Heart right ventricle (tissue), 16 donors: ENCODE measurements around the gene PACSIN2. TPM values are rescaled to one million over a fixed set of nuclear protein-coding genes. Genes with fewer than 3 reads are reported as not detected.

Experiments
- ATAC-seq, 8 donors: fragments of 200-7000 bp; cut with Tn5 transposase; one replicate each; pipeline ENCODE4 v1.9.1; 2020; ENCODE audit warnings: mild to moderate bottlenecking in 8 of 8, moderate library complexity in 8 of 8, moderate number of reproducible peaks in 1 of 8
- DNase-seq, 2 donors: peaks; one replicate each; pipeline ENCODE4 v3.0.0-alpha.2; 2020
- H3K27ac ChIP-seq, 10 donors: fragments of 200-600 bp; sonication (generic) in 2 of 10; one replicate each; pipeline versions ENCODE4 v1.5.0 to v1.8.0; 2020 to 2022; ENCODE audit warnings: mild to moderate bottlenecking in 3 of 10
- H3K27me3 ChIP-seq, 7 donors: fragments of 200-600 bp; one replicate each; pipeline ENCODE4 v1.8.0; 2021 to 2022; ENCODE audit warnings: mild to moderate bottlenecking in 2 of 7
- H3K36me3 ChIP-seq, 9 donors: fragments of 200-600 bp; sonication (generic) in 1 of 9; one replicate each; pipeline versions ENCODE4 v1.5.0 to v1.8.0; 2020 to 2022; ENCODE audit warnings: mild to moderate bottlenecking in 2 of 9
- H3K4me1 ChIP-seq, 9 donors: fragments of 200-600 bp; sonication (generic) in 1 of 9; one replicate each; pipeline versions ENCODE4 v1.5.0 to v1.8.0; 2020 to 2022; ENCODE audit warnings: mild to moderate bottlenecking in 4 of 9
- H3K4me3 ChIP-seq, 10 donors: fragments of 200-600 bp; sonication (generic) in 2 of 10; one replicate each; pipeline versions ENCODE4 v1.5.0 to v1.8.0; 2020 to 2022; ENCODE audit warnings: mild to moderate bottlenecking in 7 of 10, moderate library complexity in 2 of 10
- H3K9me3 ChIP-seq, 11 donors: fragments of 200-600 bp in 10 of 11; sonication (generic) in 2 of 11; one replicate each; pipeline versions ENCODE4 v1.5.0 to v1.8.0; 2013 to 2022; ENCODE audit warnings: mild to moderate bottlenecking in 2 of 11, control low read depth in 1 of 11, moderate library complexity in 1 of 11
- WGBS, 2 donors: extraction: QIAGEN DNeasy Blood & Tissue Kit; methylation state at CpG; one replicate each; pipeline ENCODE4 v1.1.7; 2013; ENCODE audit warnings: inconsistent platforms in 1 of 2; 5-methylcytosine and 5-hydroxymethylcytosine counted together
- intact Hi-C, 10 donors: fragments of 100-400 bp; cut with DNase I; formaldehyde crosslinking; loops; one replicate each; pipeline versions ENCODE4 v1.11.1 to v1.14.2; 2022
- polyA plus RNA-seq, 2 donors: library from polyadenylated mRNA; stranded (reverse); fragments of 200-250 nt; gene quantifications; one replicate each; pipeline ENCODE4 v1.2.3, GENCODE V29; 2013
- total RNA-seq, 10 donors: library from RNA; stranded (reverse); fragmentation: NEBNext Ultra II Directional in 3 of 10; extraction: Animal tissue kit (Norgen Biotek cat#: 25700) in 3 of 10; gene quantifications; one replicate each; pipeline versions ENCODE4 v1.2.1 to v1.2.4, GENCODE V29; 2021 to 2023
- TF ChIP-seq, protein P1 (sequence below), 9 donors: fragments of 200-600 bp; sonication (generic) in 2 of 9; IDR thresholded peaks; one replicate each; pipeline versions ENCODE4 v1.5.0 to v1.8.0; 2021 to 2022; ENCODE audit warnings: antibody characterized with exemption in 9 of 9, mild to moderate bottlenecking in 5 of 9, moderate library complexity in 1 of 9
- donor health status: Arrhythmogenic right ventricular cardiomyopathy.
- donor health status: ischemic (EF 13 %, LVEDD 7.1; RV severe dilation, severe dysfunction).
- donor health status: healthy with polysubstance abuse.
- donor health status: DM: no; HTN: yes; CAD: no.
- donor health status: DM: no; HTN: no; CAD: no.
- donor health status: ischemic (EF 25% LVEDD 6.9; RV normal size, moderate dysfunction).
- donor health status: ischemic (EF 25% LVEDD 5.7; RV mildly dilated, moderate dysfunction).
- donor health status: healthy.
- donor health status: DM: yes; HTN: yes; CAD: no.
- donor health status: Ischemic cardiomyopathy.
- donor health status: ischemic (EF 35%, LVEDD 5.7; RV mildly dilated, moderate dysfunction).
- donor health status: nonischemic (EF 11% LVEDD 7.7; RV severe dilation, severe dysfunction).
- donor health status: DM: yes; HTN: yes; CAD: no.
- donor health status: PGD.
- donor health status: ischemic (EF 29% LVEDD 5.4; RV normal size, mild dysfunction).
- donor health status: nonischemic (EF 23%, LVEDD 6.1; RV moderate dilation, normal function).

Gene PACSIN2
- total and polyA plus RNA-seq, 12 donors = 24.3 to 69.7 (median 57.0) TPM

GRCh38 chr22:42837556-42837955 is 177.4 kb downstream of the PACSIN2 start:
- DNase-seq = no peak
- TF ChIP-seq, protein P1, sequence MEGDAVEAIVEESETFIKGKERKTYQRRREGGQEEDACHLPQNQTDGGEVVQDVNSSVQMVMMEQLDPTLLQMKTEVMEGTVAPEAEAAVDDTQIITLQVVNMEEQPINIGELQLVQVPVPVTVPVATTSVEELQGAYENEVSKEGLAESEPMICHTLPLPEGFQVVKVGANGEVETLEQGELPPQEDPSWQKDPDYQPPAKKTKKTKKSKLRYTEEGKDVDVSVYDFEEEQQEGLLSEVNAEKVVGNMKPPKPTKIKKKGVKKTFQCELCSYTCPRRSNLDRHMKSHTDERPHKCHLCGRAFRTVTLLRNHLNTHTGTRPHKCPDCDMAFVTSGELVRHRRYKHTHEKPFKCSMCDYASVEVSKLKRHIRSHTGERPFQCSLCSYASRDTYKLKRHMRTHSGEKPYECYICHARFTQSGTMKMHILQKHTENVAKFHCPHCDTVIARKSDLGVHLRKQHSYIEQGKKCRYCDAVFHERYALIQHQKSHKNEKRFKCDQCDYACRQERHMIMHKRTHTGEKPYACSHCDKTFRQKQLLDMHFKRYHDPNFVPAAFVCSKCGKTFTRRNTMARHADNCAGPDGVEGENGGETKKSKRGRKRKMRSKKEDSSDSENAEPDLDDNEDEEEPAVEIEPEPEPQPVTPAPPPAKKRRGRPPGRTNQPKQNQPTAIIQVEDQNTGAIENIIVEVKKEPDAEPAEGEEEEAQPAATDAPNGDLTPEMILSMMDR (IDR thresholded peaks at IDR 0.05) = no peak
- H3K4me3 ChIP-seq = no peak overlapping the region
- no peak overlapping the region for H3K27ac ChIP-seq
- peaks cover 0 to 100% (median 51%) of the 10 kb centered on the region in 9 donors for H3K36me3 ChIP-seq
- no peaks in the 10 kb centered on the region for H3K27me3 ChIP-seq
- H3K9me3 ChIP-seq = no peaks in the 10 kb centered on the region
- H3K4me1 ChIP-seq = no peaks in the 10 kb centered on the region
- intact Hi-C loops = no loop called here
- WGBS, 2 donors = 91 to 92% methylated on average over 4 of the region's 4 CpGs
- ATAC-seq = no peak

- no peak for DNase-seq
- intact Hi-C loops = no loop called here
- peaks cover 0 to 100% (median 65%) of the 10 kb centered on the region in 9 donors for H3K36me3 ChIP-seq
Measured at GRCh38 chr22:42836026-42836425, 178.9 kb downstream of the PACSIN2 start.

DNA sequence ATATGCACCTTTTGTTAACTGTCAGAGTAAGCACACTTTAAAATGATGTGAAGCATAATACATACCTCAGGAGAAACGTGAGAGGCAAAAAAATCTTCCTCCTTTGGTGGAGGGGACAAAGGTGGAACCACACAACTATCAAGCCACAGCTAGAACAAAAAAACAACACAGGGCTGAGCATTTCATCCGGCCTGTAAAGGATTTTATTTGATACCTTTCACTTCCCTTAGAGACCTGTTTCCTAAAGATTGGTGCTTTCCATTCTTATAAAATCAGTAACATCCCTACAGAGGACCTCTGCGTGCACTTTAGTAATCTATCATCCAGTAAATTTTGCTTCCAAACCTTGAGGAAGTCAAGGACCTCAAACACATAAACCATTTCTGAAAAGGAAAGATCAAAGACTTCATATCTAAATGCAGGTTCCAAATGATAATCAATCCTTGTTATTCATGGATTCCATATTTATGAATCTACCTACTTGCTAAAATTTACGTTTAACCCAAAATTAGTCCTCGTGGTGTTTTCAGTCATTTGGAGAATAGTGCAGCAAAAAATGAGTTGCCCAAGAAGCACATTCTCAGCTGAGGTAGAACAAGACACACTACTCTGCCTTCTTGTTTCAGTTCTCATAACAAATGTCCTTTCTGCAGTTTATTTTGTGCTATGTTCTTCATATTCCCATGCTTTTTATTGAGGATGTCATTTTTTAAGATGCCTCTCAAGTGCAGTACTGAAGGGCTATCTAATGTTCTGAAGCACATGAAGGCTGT is 180.6 kb downstream of the PACSIN2 start:
- ATAC-seq = no peak
- peaks cover 0 to 100% (median 63%) of the 10 kb centered on the region in 9 donors for H3K36me3 ChIP-seq
- DNase-seq = no peak
- intact Hi-C loops = no loop called here
- H3K4me3 ChIP-seq = no peak overlapping the region
- H3K27ac ChIP-seq = no peak overlapping the region
- TF ChIP-seq, protein P1 (IDR thresholded peaks at IDR 0.05) = no peak
- H3K27me3 ChIP-seq = no peaks in the 10 kb centered on the region
- H3K9me3 ChIP-seq = no peaks in the 10 kb centered on the region
- H3K4me1 ChIP-seq = no peaks in the 10 kb centered on the region
- 86 to 90% methylated on average over 5 of the region's 5 CpGs for WGBS, 2 donors

More at GRCh38 chr22:42836026-42836425, 178.9 kb downstream of the PACSIN2 start:
- Histone ChIP-seq H3K27ac (no peak overlapping the region), H3K4me3 (no peak overlapping the region), H3K4me1 (no peaks in the 10 kb centered on the region), H3K27me3 (no peaks in the 10 kb centered on the region), H3K9me3 (no peaks in the 10 kb centered on the region)
- ATAC-seq = no peak
- WGBS, 2 donors = 96 to 99% methylated on average over 5 of the region's 5 CpGs
- TF ChIP-seq, protein P1 (IDR thresholded peaks at IDR 0.05) = no peak

DNA sequence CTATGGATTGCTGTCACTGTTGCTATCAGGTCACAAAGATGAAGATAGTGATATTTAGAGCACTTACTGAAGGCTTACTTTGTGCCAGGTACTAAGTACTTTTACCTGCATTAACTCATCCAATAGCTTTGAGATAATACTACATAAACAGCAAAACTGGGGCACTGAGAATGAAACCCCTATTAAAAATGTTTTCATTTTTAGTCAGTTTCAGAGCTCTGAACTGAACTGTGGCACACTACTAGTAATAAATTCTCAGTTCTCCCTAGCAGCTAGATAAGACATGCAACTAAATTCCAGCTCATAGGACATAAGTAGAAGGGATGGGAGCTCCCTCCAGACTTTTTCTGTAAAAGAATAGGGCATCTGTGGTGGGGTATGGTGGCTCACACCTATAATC is 181.8 kb downstream of the PACSIN2 start:
- Histone ChIP-seq H3K36me3 (peaks cover 0 to 100% (median 73%) of the 10 kb centered on the region in 9 donors), H3K27me3 (no peaks in the 10 kb centered on the region)
- ATAC-seq = no peak

More for the DNA sequence above, 181.8 kb downstream of the PACSIN2 start:
- Histone ChIP-seq H3K9me3 (no peaks in the 10 kb centered on the region), H3K4me1 (no peaks in the 10 kb centered on the region), H3K27ac (no peak overlapping the region), H3K4me3 (no peak overlapping the region)
- TF ChIP-seq, protein P1 (IDR thresholded peaks at IDR 0.05) = no peak
- intact Hi-C loops = no loop called here
- DNase-seq = no peak
